ENCODE data around the gene TENM3. TPM values are rescaled to one million over a fixed set of nuclear protein-coding genes. Genes with fewer than 3 reads are reported as not detected.

TENM3 gene
- total RNA-seq, 1 experiment from 2014 or later = 0.87 TPM

- no peaks in the 10 kb centered on the region for H3K9me2 ChIP-seq (replicated peaks; ENCODE audit: low read length)
- H3K27ac ChIP-seq (ENCODE audit: low read length) = no peak overlapping the region
- ATAC-seq = no peak
- no peaks in the 10 kb centered on the region for H3K4me1 ChIP-seq (ENCODE audit: insufficient read depth, low read length)
- no peak overlapping the region for H3K4me2 ChIP-seq (ENCODE audit: low read length)
- CTCF ChIA-PET = no interaction called here
- H3K4me3 ChIP-seq (ENCODE audit: low read length) = no peak overlapping the region
- H4K20me1 ChIP-seq (ENCODE audit: low read length) = no peaks in the 10 kb centered on the region
- no peak overlapping the region for H3K9ac ChIP-seq (ENCODE audit: low read length)
- H3K27me3 ChIP-seq (ENCODE audit: low read length) = no peaks in the 10 kb centered on the region
- no peak for TF ChIP-seq CTCF (conservative IDR thresholded peaks at IDR 0.05; ENCODE audit: low read depth, low read length)
- no peak for TF ChIP-seq EZH2phosphoT487 (IDR thresholded peaks at IDR 0.05; ENCODE audit: borderline replicate concordance, low read length)
- no peak for TF ChIP-seq EZH2 (IDR thresholded peaks at IDR 0.05; ENCODE audit: low read length, unreplicated experiment)
- no peaks in the 10 kb centered on the region for H3K79me2 ChIP-seq (ENCODE audit: low read length)
- BruUV-seq (replicated peaks) = no TSS peak
- DNase-seq = no peak
- POLR2A ChIA-PET (ENCODE audit: unreplicated experiment) = no interaction called here
- H3K9me3 ChIP-seq (ENCODE audit: low read length) = no peaks in the 10 kb centered on the region
- no peaks in the 10 kb centered on the region for H3F3A ChIP-seq (ENCODE audit: low read length, unreplicated experiment)
- H2AFZ ChIP-seq (ENCODE audit: low read length) = no peak overlapping the region
- intact Hi-C loops (cut with micrococcal nuclease) = no loop called here
- no peaks in the 10 kb centered on the region for H3K36me3 ChIP-seq (ENCODE audit: low read depth, low read length)
Measured at GRCh38 chr4:182711211-182711610, 468.0 kb downstream of the TENM3 start.

- H4K20me1 ChIP-seq (ENCODE audit: low read length) = no peaks in the 10 kb centered on the region
- H3K27ac ChIP-seq (ENCODE audit: low read length) = no peak overlapping the region
- H2AFZ ChIP-seq (ENCODE audit: low read length) = no peak overlapping the region
- no peak for ATAC-seq
- ChIA-PET POLR2A (ENCODE audit: unreplicated experiment) (no interaction called here), CTCF (no interaction called here)
- H3K4me3 ChIP-seq (ENCODE audit: low read length) = no peak overlapping the region
- H3K4me2 ChIP-seq (ENCODE audit: low read length) = no peak overlapping the region
- BruUV-seq (replicated peaks) = no TSS peak
- no peak overlapping the region for H3K9ac ChIP-seq (ENCODE audit: low read length)
- TF ChIP-seq CTCF (conservative IDR thresholded peaks at IDR 0.05; ENCODE audit: low read depth, low read length) (no peak), EZH2 (IDR thresholded peaks at IDR 0.05; ENCODE audit: low read length, unreplicated experiment) (no peak), EZH2phosphoT487 (IDR thresholded peaks at IDR 0.05; ENCODE audit: borderline replicate concordance, low read length) (no peak)
- H3K79me2 ChIP-seq (ENCODE audit: low read length) = no peaks in the 10 kb centered on the region
- H3K9me2 ChIP-seq (replicated peaks; ENCODE audit: low read length) = no peaks in the 10 kb centered on the region
- H3K36me3 ChIP-seq (ENCODE audit: low read depth, low read length) = no peaks in the 10 kb centered on the region
- intact Hi-C loops (cut with micrococcal nuclease) = no loop called here
- H3K9me3 ChIP-seq (ENCODE audit: low read length) = no peaks in the 10 kb centered on the region
- DNase-seq = no peak
- H3F3A ChIP-seq (ENCODE audit: low read length, unreplicated experiment) = no peaks in the 10 kb centered on the region
- no peaks in the 10 kb centered on the region for H3K4me1 ChIP-seq (ENCODE audit: insufficient read depth, low read length)
- H3K27me3 ChIP-seq (ENCODE audit: low read length) = no peaks in the 10 kb centered on the region
Measured at GRCh38 chr4:182715548-182715947, 472.3 kb downstream of the TENM3 start.

GRCh38 chr4:182716192-182716591 is 473.0 kb downstream of the TENM3 start:
- Histone ChIP-seq H3K27me3 (ENCODE audit: low read length) (no peaks in the 10 kb centered on the region), H3F3A (ENCODE audit: low read length, unreplicated experiment) (no peaks in the 10 kb centered on the region), H3K9me3 (ENCODE audit: low read length) (no peaks in the 10 kb centered on the region), H3K36me3 (ENCODE audit: low read depth, low read length) (no peaks in the 10 kb centered on the region), H3K27ac (ENCODE audit: low read length) (no peak overlapping the region), H3K4me1 (ENCODE audit: insufficient read depth, low read length) (no peaks in the 10 kb centered on the region), H2AFZ (ENCODE audit: low read length) (no peak overlapping the region), H3K4me3 (ENCODE audit: low read length) (no peak overlapping the region), H3K9me2 (replicated peaks; ENCODE audit: low read length) (no peaks in the 10 kb centered on the region), H3K4me2 (ENCODE audit: low read length) (no peak overlapping the region), H3K79me2 (ENCODE audit: low read length) (no peaks in the 10 kb centered on the region), H3K9ac (ENCODE audit: low read length) (no peak overlapping the region), H4K20me1 (ENCODE audit: low read length) (no peaks in the 10 kb centered on the region)
- no peak for DNase-seq
- intact Hi-C loops (cut with micrococcal nuclease) = no loop called here
- TF ChIP-seq EZH2 (IDR thresholded peaks at IDR 0.05; ENCODE audit: low read length, unreplicated experiment) = no peak
- TF ChIP-seq CTCF (conservative IDR thresholded peaks at IDR 0.05; ENCODE audit: low read depth, low read length) = no peak
- no peak for ATAC-seq
- CTCF ChIA-PET = no interaction called here
- BruUV-seq (replicated peaks) = no TSS peak
- POLR2A ChIA-PET (ENCODE audit: unreplicated experiment) = no interaction called here
